GM21447 (cell line): ENCODE data around the gene KCNH2.

ENCODE experiments used
- ATAC-seq: cut with Tn5 transposase; IDR thresholded peaks from one replicate; pipeline ENCODE4 v1.9.1; 2021; ENCODE audit not compliant: unreplicated experiment

The KCNH2 gene

GRCh38 chr7:150976529-150977381 is 1.4 kb downstream of the KCNH2 start:
- ATAC-seq, result no peak

GRCh38 chr7:150975536-150976319 is 2.4 kb downstream of the KCNH2 start:
- ATAC-seq, result no peak

GRCh38 chr7:150974468-150975391 is 3.4 kb downstream of the KCNH2 start:
- peak; percentile 46 for ATAC-seq

GRCh38 chr7:150973571-150974451 is 4.3 kb downstream of the KCNH2 start:
- ATAC-seq, result no peak

GRCh38 chr7:150972741-150973140 is 5.4 kb downstream of the KCNH2 start:
- ATAC-seq, result no peak

GRCh38 chr7:150972023-150972468 is 6.1 kb downstream of the KCNH2 start:
- no peak for ATAC-seq

- ATAC-seq, result no peak
Measured at GRCh38 chr7:150971242-150972022, 6.7 kb downstream of the KCNH2 start.

GRCh38 chr7:150970424-150970823 is 7.7 kb downstream of the KCNH2 start:
- ATAC-seq, result no peak

- ATAC-seq, result no peak
Measured at GRCh38 chr7:150969475-150969874, 8.6 kb downstream of the KCNH2 start.

- ATAC-seq, result no peak
Measured at GRCh38 chr7:150968734-150969372, 9.3 kb downstream of the KCNH2 start.

GRCh38 chr7:150968056-150968733 is 9.9 kb downstream of the KCNH2 start:
- no peak for ATAC-seq

- ATAC-seq, result no peak
Measured at GRCh38 chr7:150967349-150967748, 10.8 kb downstream of the KCNH2 start.

- no peak for ATAC-seq
Measured at GRCh38 chr7:150966002-150966401, 12.1 kb downstream of the KCNH2 start.

- no peak for ATAC-seq
Measured at GRCh38 chr7:150965273-150965830, 12.8 kb downstream of the KCNH2 start.

- ATAC-seq, result no peak
Measured at GRCh38 chr7:150964593-150965111, 13.5 kb downstream of the KCNH2 start.

- ATAC-seq, result no peak
Measured at GRCh38 chr7:150963707-150964559, 14.2 kb downstream of the KCNH2 start.
